KMS-11 (cell line): Measurements from ENCODE around the gene ACACA.

ENCODE experiments used
- H2AFZ ChIP-seq: fragments of 200-600 bp; sonication (generic); 2 replicates; pipeline ENCODE4 v1.6.1; 2016; ENCODE audit warnings: antibody characterized with exemption, mixed run types, low read depth
- H3K27ac ChIP-seq: fragments of 200-600 bp; sonication (generic); 2 replicates; pipeline ENCODE4 v1.6.1; 2016; ENCODE audit warnings: mild to moderate bottlenecking, mixed run types
- H3K27me3 ChIP-seq: fragments of 200-600 bp; sonication (generic); 2 replicates; pipeline ENCODE4 v1.6.1; 2017; ENCODE audit warnings: mild to moderate bottlenecking, low read depth, mixed run types, moderate library complexity; ENCODE audit not compliant: insufficient read depth
- H3K36me3 ChIP-seq: fragments of 200-600 bp; sonication (generic); 2 replicates; pipeline ENCODE4 v1.6.1; 2017; ENCODE audit warnings: mild to moderate bottlenecking, mixed run types; ENCODE audit not compliant: insufficient read depth
- H3K4me1 ChIP-seq: fragments of 200-600 bp; sonication (generic); 2 replicates; pipeline ENCODE4 v1.6.1; 2016; ENCODE audit warnings: mild to moderate bottlenecking, low read depth, mixed run types; ENCODE audit not compliant: poor library complexity, severe bottlenecking
- H3K4me2 ChIP-seq: fragments of 200-600 bp; sonication (generic); 2 replicates; pipeline ENCODE4 v1.7.0; 2016; ENCODE audit warnings: mild to moderate bottlenecking, mixed run types
- H3K4me3 ChIP-seq: fragments of 200-600 bp; sonication (generic); IDR thresholded peaks from 2 replicates; pipeline ENCODE4 v1.6.1; 2017; ENCODE audit warnings: low read depth, low read length, mixed read lengths; ENCODE audit not compliant: insufficient read depth
- H3K79me2 ChIP-seq: fragments of 200-600 bp; sonication (generic); 2 replicates; pipeline ENCODE4 v1.6.1; 2016; ENCODE audit warnings: low read depth, mixed run types; ENCODE audit not compliant: insufficient read depth
- H3K9ac ChIP-seq: fragments of 200-600 bp; sonication (generic); 2 replicates; pipeline ENCODE4 v1.6.1; 2016; ENCODE audit warnings: mild to moderate bottlenecking, mixed run types
- H4K20me1 ChIP-seq: fragments of 200-600 bp; sonication (generic); 2 replicates; pipeline ENCODE4 v1.6.1; 2016; ENCODE audit warnings: mild to moderate bottlenecking, mixed run types; ENCODE audit not compliant: insufficient read depth
- CTCF ChIP-seq: fragments of 200-600 bp; sonication (generic); conservative IDR thresholded peaks from 2 replicates; pipeline ENCODE4 v1.6.1; 2017; ENCODE audit warnings: low read depth, mild to moderate bottlenecking, antibody characterized with exemption, low read length, moderate library complexity, mixed read lengths

Gene ACACA

GRCh38 chr17:37261286-37261685 is 145.3 kb downstream of the ACACA start:
- no peaks in the 10 kb centered on the region for H4K20me1 ChIP-seq
- H3K4me3 ChIP-seq: no peak overlapping the region
- H3K4me1 ChIP-seq: no peaks in the 10 kb centered on the region
- TF ChIP-seq CTCF: no peak
- H3K9ac ChIP-seq: no peak overlapping the region
- H3K27ac ChIP-seq: no peak overlapping the region
- H3K27me3 ChIP-seq: no peaks in the 10 kb centered on the region
- H2AFZ ChIP-seq: no peak overlapping the region
- H3K36me3 ChIP-seq: peaks cover 3% of the 10 kb centered on the region; the same call in 1 of the 2 replicates
- H3K4me2 ChIP-seq: no peak overlapping the region
- H3K79me2 ChIP-seq: no peaks in the 10 kb centered on the region

GRCh38 chr17:37259030-37259735 is 147.5 kb downstream of the ACACA start:
- no peaks in the 10 kb centered on the region for H3K79me2 ChIP-seq
- H2AFZ ChIP-seq: no peak overlapping the region
- H4K20me1 ChIP-seq: no peaks in the 10 kb centered on the region
- H3K4me2 ChIP-seq: no peak overlapping the region
- no peak for TF ChIP-seq CTCF
- no peak overlapping the region for H3K27ac ChIP-seq
- no peak overlapping the region for H3K9ac ChIP-seq
- H3K27me3 ChIP-seq: no peaks in the 10 kb centered on the region
- H3K36me3 ChIP-seq: peaks cover 3% of the 10 kb centered on the region; the same call in 1 of the 2 replicates
- no peaks in the 10 kb centered on the region for H3K4me1 ChIP-seq
- H3K4me3 ChIP-seq: no peak overlapping the region

GRCh38 chr17:37256627-37257026 is 150.0 kb downstream of the ACACA start:
- Histone ChIP-seq H3K27me3 (no peaks in the 10 kb centered on the region), H3K9ac (no peak overlapping the region), H3K36me3 (peaks cover 3% of the 10 kb centered on the region; the same call in 1 of the 2 replicates), H2AFZ (no peak overlapping the region), H4K20me1 (no peaks in the 10 kb centered on the region), H3K4me1 (no peaks in the 10 kb centered on the region), H3K4me3 (no peak overlapping the region), H3K4me2 (no peak overlapping the region), H3K27ac (no peak overlapping the region), H3K79me2 (no peaks in the 10 kb centered on the region)
- no peak for TF ChIP-seq CTCF

GRCh38 chr17:37255432-37255831 is 151.2 kb downstream of the ACACA start:
- H4K20me1 ChIP-seq: no peaks in the 10 kb centered on the region
- H3K4me3 ChIP-seq: no peak overlapping the region
- H3K4me2 ChIP-seq: no peak overlapping the region
- TF ChIP-seq CTCF: no peak
- no peak overlapping the region for H2AFZ ChIP-seq
- H3K27ac ChIP-seq: no peak overlapping the region
- peaks cover under 1% of the 10 kb centered on the region; the same call in 1 of the 2 replicates for H3K36me3 ChIP-seq
- no peaks in the 10 kb centered on the region for H3K27me3 ChIP-seq
- H3K79me2 ChIP-seq: no peaks in the 10 kb centered on the region
- H3K4me1 ChIP-seq: no peaks in the 10 kb centered on the region
- no peak overlapping the region for H3K9ac ChIP-seq
